Endodermal cell (in vitro differentiated cells): ENCODE results near the gene KLHDC10. TPM values are rescaled to one million over a fixed set of nuclear protein-coding genes. Genes with fewer than 3 reads are reported as not detected.
A peak's percentile ranks its signal among the peaks of the same experiment; 100 is the strongest.

ENCODE experiments used
- DNase-seq: peaks from one replicate; pipeline ENCODE4 v3.0.0-alpha.2; 2017
- H3K27ac ChIP-seq: 2 replicates; pipeline ENCODE4 v1.5.1; 2013; ENCODE audit warnings: mild to moderate bottlenecking, low read depth, low read length, moderate library complexity
- H3K27me3 ChIP-seq: 2 replicates; pipeline ENCODE4 v1.6.1; 2013; ENCODE audit warnings: mild to moderate bottlenecking, low read length, moderate library complexity; ENCODE audit not compliant: insufficient read depth, control insufficient read depth, poor library complexity, severe bottlenecking
- H3K36me3 ChIP-seq: 2 replicates; pipeline ENCODE4 v1.7.0; 2013; ENCODE audit warnings: mild to moderate bottlenecking, low read length, moderate library complexity; ENCODE audit not compliant: control insufficient read depth, insufficient read depth
- H3K4me1 ChIP-seq: one replicate; pipeline ENCODE4 v1.7.0; 2013; ENCODE audit warnings: low read length; ENCODE audit not compliant: control insufficient read depth, insufficient read depth
- H3K4me3 ChIP-seq: 2 replicates; pipeline ENCODE4 v1.5.1; 2013; ENCODE audit warnings: mild to moderate bottlenecking, low read length, moderate library complexity
- H3K9ac ChIP-seq: 2 replicates; pipeline ENCODE4 v1.6.1; 2013; ENCODE audit warnings: mild to moderate bottlenecking, low read length, moderate library complexity; ENCODE audit not compliant: poor library complexity, severe bottlenecking; ENCODE audit errors: extremely low read depth
- H3K9me3 ChIP-seq: 2 replicates; pipeline ENCODE4 v1.6.1; 2013; ENCODE audit warnings: mild to moderate bottlenecking, low read length, moderate library complexity; ENCODE audit not compliant: control insufficient read depth
- H3K27ac Mint-ChIP-seq: 2 replicates; pipeline ENCODE4 v1.8.0; 2020; ENCODE audit warnings: mixed read lengths
- H3K27me3 Mint-ChIP-seq: 2 replicates; pipeline ENCODE4 v1.8.0; 2021; ENCODE audit warnings: mild to moderate bottlenecking, mixed read lengths; ENCODE audit not compliant: insufficient read depth
- H3K36me3 Mint-ChIP-seq: 2 replicates; pipeline ENCODE4 v1.8.0; 2020; ENCODE audit warnings: low read depth, mixed read lengths
- H3K4me1 Mint-ChIP-seq: 2 replicates; pipeline ENCODE4 v1.8.0; 2020; ENCODE audit warnings: mixed read lengths
- H3K4me3 Mint-ChIP-seq: 2 replicates; pipeline ENCODE4 v1.8.0; 2020; ENCODE audit warnings: mild to moderate bottlenecking, moderate library complexity, mixed read lengths
- H3K9me3 Mint-ChIP-seq: 2 replicates; pipeline ENCODE4 v1.8.0; 2020; ENCODE audit warnings: mild to moderate bottlenecking, mixed read lengths
- CTCF ChIP-seq: fragments of 200-600 bp; sonication (generic); conservative IDR thresholded peaks from 2 replicates; pipeline ENCODE4 v1.5.0; 2021; ENCODE audit warnings: antibody characterized with exemption, mild to moderate bottlenecking
- WGBS, 2 experiments: methylation state at CpG; one replicate each; pipeline versions ENCODE4 v1.1.5 to v1.1.7; 2013; ENCODE audit warnings: missing lambda C conversion rate in 2 of 2, mixed read lengths in 1 of 2; ENCODE audit not compliant: insufficient coverage in 1 of 2, insufficient read length in 1 of 2; 5-methylcytosine and 5-hydroxymethylcytosine counted together
- total RNA-seq, 2 donors: library from RNA; stranded (reverse); fragmentation: NEBNext Ultra II Directional in 1 of 2; extraction: Animal tissue kit (Norgen Biotek cat#: 25700) in 1 of 2; gene quantifications; 2 replicates in 1 of 2; 3 replicates in 1 of 2; pipeline ENCODE4 v1.2.1, GENCODE V29; 2021

Gene KLHDC10
- total RNA-seq, 2 donors from 2014 or later: 20.6 to 22.2 TPM

- no peaks in the 10 kb centered on the region for H3K27me3 Mint-ChIP-seq
- Histone ChIP-seq H3K27me3 (no peaks in the 10 kb centered on the region), H3K27ac (peak overlapping the region; percentile 73), H3K9ac (peak overlapping the region; percentile 53), H3K36me3 (no peaks in the 10 kb centered on the region), H3K9me3 (no peaks in the 10 kb centered on the region), H3K4me1 (no peaks in the 10 kb centered on the region), H3K4me3 (peak overlapping the region; percentile 94)
- TF ChIP-seq CTCF: no peak
- H3K4me1 Mint-ChIP-seq: peaks cover 15% of the 10 kb centered on the region
- no peak for DNase-seq
- no peaks in the 10 kb centered on the region for H3K36me3 Mint-ChIP-seq
- H3K9me3 Mint-ChIP-seq: no peaks in the 10 kb centered on the region
- WGBS, 2 experiments: 77 to 79% methylated on average over 6 to 7 of the region's 7 CpGs
- peak overlapping the region; percentile 93 for H3K27ac Mint-ChIP-seq
- peak overlapping the region; percentile 92 for H3K4me3 Mint-ChIP-seq
These were observed 956 bp upstream of the KLHDC10 start for GRCh38 chr7:130069179-130069977.

- Mint-ChIP-seq H3K27ac (peak overlapping the region; percentile 93), H3K9me3 (no peaks in the 10 kb centered on the region), H3K27me3 (no peaks in the 10 kb centered on the region), H3K4me1 (peaks cover 29% of the 10 kb centered on the region), H3K36me3 (no peaks in the 10 kb centered on the region), H3K4me3 (peak overlapping the region; percentile 92)
- peak overlapping the region; percentile 94 for H3K4me3 ChIP-seq
- no peak overlapping the region for H3K27ac ChIP-seq
- no peak for DNase-seq
- WGBS, 2 experiments: 0% methylated on average over 6 to 10 of the region's 10 CpGs
- no peaks in the 10 kb centered on the region for H3K4me1 ChIP-seq
- no peak for TF ChIP-seq CTCF
- H3K27me3 ChIP-seq: no peaks in the 10 kb centered on the region
- peak overlapping the region; percentile 65 for H3K9ac ChIP-seq
- H3K36me3 ChIP-seq: no peaks in the 10 kb centered on the region
- no peaks in the 10 kb centered on the region for H3K9me3 ChIP-seq
These were observed 708 bp downstream of the KLHDC10 start for GRCh38 chr7:130070861-130071622.

GRCh38 chr7:130071701-130072622, 1.6 kb downstream of the KLHDC10 start:
- no peak overlapping the region for H3K27ac Mint-ChIP-seq
- DNase-seq: peak; percentile 80
- H3K4me1 Mint-ChIP-seq: peaks cover 29% of the 10 kb centered on the region
- Histone ChIP-seq H3K27me3 (no peaks in the 10 kb centered on the region), H3K4me3 (peak overlapping the region; percentile 94), H3K9me3 (no peaks in the 10 kb centered on the region), H3K27ac (no peak overlapping the region), H3K4me1 (no peaks in the 10 kb centered on the region), H3K9ac (no peak overlapping the region), H3K36me3 (no peaks in the 10 kb centered on the region)
- no peaks in the 10 kb centered on the region for H3K36me3 Mint-ChIP-seq
- peak overlapping the region; percentile 92 for H3K4me3 Mint-ChIP-seq
- no peaks in the 10 kb centered on the region for H3K27me3 Mint-ChIP-seq
- TF ChIP-seq CTCF: peak; percentile 97
- no peaks in the 10 kb centered on the region for H3K9me3 Mint-ChIP-seq
- 0 to 18% methylated on average over 5 to 10 of the region's 11 CpGs for WGBS, 2 experiments
